K562 (cell line): ENCODE results near the gene CEP170. TPM values are rescaled to one million over a fixed set of nuclear protein-coding genes. Genes with fewer than 3 reads are reported as not detected.

Experiments used
- ATAC-seq: fragments of 200-7000 bp; cut with Tn5 transposase; 3 replicates; pipeline ENCODE4 v1.9.1; 2020; ENCODE audit warnings: moderate library complexity
- BruUV-seq: library from RNA; stranded (reverse); fragments of 400-500 nt; replicated peaks from 2 replicates; lab custom pipeline; 2021; lab: Mats Ljungman, UMichigan
- CTCF ChIA-PET: fragments of 300-600 bp; formaldehyde crosslinking; extraction: SDS; loops from one replicate; lab custom pipeline; 2021; ENCODE audit warnings: low intra/inter-chr PET ratio; lab: Yijun Ruan, JAX
- POLR2A ChIA-PET: fragments of 300-600, 350-650 bp; sonication (Branson Sonifier 250); formaldehyde crosslinking; extraction: SDS; loops from one replicate; lab custom pipeline; 2021; ENCODE audit warnings: antibody characterized with exemption, inconsistent platforms; lab: Yijun Ruan, JAX
- DNase-seq, 4 experiments: peaks; one replicate each; pipeline versions ENCODE4 v3.0.0 to v3.0.0-alpha.2; 2011 to 2018; ENCODE audit warnings: low spot score in 3 of 4, mixed read lengths in 3 of 4; ENCODE audit errors: extremely low read depth in 1 of 4
- FAIRE-seq: peaks from 2 replicates; lab custom pipeline; 2011; peaks lifted over from hg19 to GRCh38; lab: Jason Lieb, UNC
- H2AFZ ChIP-seq: 2 replicates; pipeline ENCODE4 v1.6.0; 2011; ENCODE audit warnings: low read depth, low read length, control low read depth, inconsistent platforms
- H3K27ac ChIP-seq: fragments of 200-600 bp; 3 replicates; pipeline ENCODE4 v1.8.0; 2011; ENCODE audit warnings: low read depth, mild to moderate bottlenecking, control low read depth, inconsistent platforms, low read length, moderate library complexity, mixed read lengths; ENCODE audit errors: extremely low read depth
- H3K27me3 ChIP-seq, 2 experiments: fragments of 300-600 bp in 1 of 2; 2 replicates in 1 of 2; 3 replicates in 1 of 2; pipeline versions ENCODE4 v1.6.0 to v1.8.0; 2011; ENCODE audit warnings: inconsistent platforms in 2 of 2, low read length in 2 of 2, mild to moderate bottlenecking in 1 of 2, mixed read lengths in 1 of 2, moderate library complexity in 1 of 2; ENCODE audit not compliant: control insufficient read depth in 2 of 2, insufficient read depth in 2 of 2
- H3K36me3 ChIP-seq: fragments of 300-600 bp; 3 replicates; pipeline ENCODE4 v1.8.0; 2011; ENCODE audit warnings: mild to moderate bottlenecking, low read length, inconsistent platforms; ENCODE audit not compliant: control insufficient read depth, insufficient read depth
- H3K4me1 ChIP-seq, 2 experiments: fragments of 200-600 bp in 1 of 2; replicated peaks in 1 of 2; 2 replicates in 1 of 2; 3 replicates in 1 of 2; pipeline versions ENCODE4 v1.5.1 to v1.8.0; 2011; ENCODE audit warnings: inconsistent platforms in 2 of 2, low read length in 2 of 2, mild to moderate bottlenecking in 1 of 2, mixed read lengths in 1 of 2, moderate library complexity in 1 of 2; ENCODE audit not compliant: control insufficient read depth in 2 of 2, insufficient read depth in 2 of 2
- H3K4me2 ChIP-seq: 2 replicates; pipeline ENCODE4 v1.6.1; 2011; ENCODE audit warnings: low read length, control low read depth, inconsistent platforms, mixed read lengths; ENCODE audit not compliant: insufficient read depth
- H3K4me3 ChIP-seq: fragments of 200-600 bp; sonication (generic), shearing (Covaris generic); 2 replicates; pipeline ENCODE4 v1.5.1; 2016; ENCODE audit warnings: control low read depth, inconsistent platforms
- H3K79me2 ChIP-seq: fragments of 200-600 bp; 3 replicates; pipeline ENCODE4 v1.8.0; 2011; ENCODE audit warnings: low read length, inconsistent platforms; ENCODE audit not compliant: control insufficient read depth, insufficient read depth
- H3K9ac ChIP-seq, 2 experiments: 2 replicates each; pipeline versions ENCODE4 v1.6.0 to v1.6.1; 2011; ENCODE audit warnings: low read depth in 2 of 2, low read length in 2 of 2, control low read depth in 1 of 2, inconsistent platforms in 1 of 2, mild to moderate bottlenecking in 1 of 2, mixed read lengths in 1 of 2; ENCODE audit not compliant: insufficient read depth in 1 of 2
- H3K9me1 ChIP-seq: one replicate; pipeline ENCODE4 v1.6.0; 2011; ENCODE audit warnings: inconsistent platforms, mild to moderate bottlenecking, low read length, moderate library complexity; ENCODE audit not compliant: control insufficient read depth, insufficient read depth
- H3K9me3 ChIP-seq: replicated peaks from 2 replicates; pipeline ENCODE4 v1.5.1; 2011; ENCODE audit warnings: low read depth, low read length, inconsistent platforms; ENCODE audit not compliant: control insufficient read depth, insufficient read depth
- H4K20me1 ChIP-seq: replicated peaks from 2 replicates; pipeline ENCODE4 v1.6.1; 2011; ENCODE audit warnings: low read length, inconsistent platforms, mixed read lengths; ENCODE audit not compliant: control insufficient read depth, insufficient read depth
- ARHGAP35 ChIP-seq: fragments of 450-650 bp; IDR thresholded peaks from 2 replicates; pipeline ENCODE4 v1.6.1; 2018; ENCODE audit not compliant: partially characterized antibody
- CREBBP ChIP-seq: IDR thresholded peaks from one replicate; pipeline ENCODE4 v1.6.1; 2012; ENCODE audit warnings: low read depth, mild to moderate bottlenecking, control low read depth, inconsistent platforms, low read length
- NR2C1 ChIP-seq, 2 experiments: fragments of 450-650 bp; IDR thresholded peaks; 2 replicates each; pipeline ENCODE4 v1.6.1; 2017; ENCODE audit warnings: mild to moderate bottlenecking in 2 of 2, antibody characterized with exemption in 1 of 2, inconsistent platforms in 1 of 2, missing compliant biosample characterization in 1 of 2, missing genetic modification characterization in 1 of 2
- PRMT5 ChIP-seq: sonication (generic); formaldehyde crosslinking; IDR thresholded peaks from 2 replicates; pipeline ENCODE4 v1.5.0; 2020; ENCODE audit warnings: missing genetic modification reagents
- PRPF4 ChIP-seq: fragments of 200-400 bp; formaldehyde crosslinking; IDR thresholded peaks from one replicate; pipeline ENCODE4 v1.6.1; 2017; ENCODE audit warnings: low read length, low read depth, mild to moderate bottlenecking; ENCODE audit not compliant: insufficient read depth, poor library complexity, severe bottlenecking
- RBM25 ChIP-seq: fragments of 200-400 bp; formaldehyde crosslinking; IDR thresholded peaks from 2 replicates; pipeline ENCODE4 v1.6.1; 2018; ENCODE audit warnings: low read length, low read depth, moderate library complexity; ENCODE audit not compliant: severe bottlenecking
- WGBS: fragments of 100-300 bp; shearing (Covaris generic); methylation state at CpG from one replicate; pipeline ENCODE4 v1.1.6; 2016; ENCODE audit warnings: low coverage, mixed read lengths; ENCODE audit not compliant: insufficient coverage; ENCODE audit errors: missing lambda C conversion rate; 5-methylcytosine and 5-hydroxymethylcytosine counted together
- in situ Hi-C: fragments of 300-500 bp; cut with MboI; formaldehyde crosslinking; loops from 4 replicates; pipeline ENCODE4 v1.15.0; 2018; ENCODE audit warnings: inconsistent platforms, mixed read lengths
- intact Hi-C: fragments of 100-400 bp; cut with micrococcal nuclease; formaldehyde crosslinking; loops from 2 replicates; pipeline ENCODE4 v1.14.2; 2022
- polyA plus RNA-seq, 8 experiments: library from polyadenylated mRNA; depleted of rRNA in 4 of 8; stranded (reverse) in 5 of 8; unstranded in 3 of 8; fragments of >200 nt; fragmentation: Nextera tagmentation in 2 of 8; fragmentation: Illumina TruSeq in 1 of 8; extraction: Ambion mirVana in 2 of 8; extraction: Trizol in 1 of 8; gene quantifications; 2 replicates each; pipeline versions ENCODE4 v1.2.1 to v1.2.3, GENCODE V29; 2011 to 2014; ENCODE audit warnings: inconsistent platforms in 1 of 8, missing spikeins in 1 of 8
- total RNA-seq, 7 experiments: library from RNA; depleted of rRNA in 6 of 7; stranded (reverse); fragments of >200 nt in 6 of 7; fragmentation: Illumina TruSeq in 2 of 7; extraction: Trizol in 2 of 7; gene quantifications; 2 replicates each; pipeline versions ENCODE4 v1.2.1 to v1.2.3, GENCODE V29; 2011 to 2021; ENCODE audit warnings: low replicate concordance in 1 of 7

Gene CEP170
- total and polyA plus RNA-seq, 9 of the 15 experiments (the other 6 are each of a cell fraction or from before 2014, with no cell fraction given), result 22.6 to 110 (median 68.5) TPM

DNA sequence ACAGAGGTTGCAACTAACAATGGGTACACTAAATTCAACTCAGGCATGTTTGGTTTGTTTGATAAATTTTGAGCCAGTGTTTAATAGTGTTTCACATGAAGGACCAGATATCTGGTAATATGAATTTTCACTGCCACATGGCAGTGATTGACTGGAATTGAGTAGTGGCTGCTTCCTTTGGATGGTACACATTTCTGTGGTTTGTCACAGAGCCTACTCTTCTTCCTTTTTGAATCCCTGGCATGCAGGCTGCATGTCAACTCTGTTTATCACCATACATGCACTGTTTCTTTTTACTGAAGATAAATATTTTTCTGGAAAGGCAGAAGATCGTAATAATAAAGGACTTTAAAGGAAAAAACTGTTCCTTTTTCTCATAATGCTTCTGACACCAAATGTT is 36.2 kb upstream of the CEP170 start:
- Histone ChIP-seq H3K27ac (no peak overlapping the region), H3K79me2 (no peaks in the 10 kb centered on the region), H3K9ac (no peak overlapping the region), H4K20me1 (no peaks in the 10 kb centered on the region), H2AFZ (no peak overlapping the region), H3K36me3 (peaks cover 15% of the 10 kb centered on the region; the same call in 2 of the 3 replicates), H3K4me3 (no peak overlapping the region), H3K9me3 (peaks cover 7% of the 10 kb centered on the region; the same call in 1 of the 2 replicates), H3K9me1 (no peaks in the 10 kb centered on the region), H3K27me3 (no peaks in the 10 kb centered on the region), H3K4me1 (no peaks in the 10 kb centered on the region), H3K4me2 (no peak overlapping the region)
- intact Hi-C loops, result no loop called here
- WGBS, result 69% methylated on average over 1 of the region's 1 CpG
- FAIRE-seq (no peak), ATAC-seq (no peak), DNase-seq (no peak)
- CTCF ChIA-PET, result interaction anchor here (0.7 kb wide), 1 partner anchor 403 kb away, joined by 3 read pairs; no protein-coding TSS in a partner anchor
- in situ Hi-C loops, result no loop called here
- POLR2A ChIA-PET, result no interaction called here
- no peak for TF ChIP-seq CREBBP
- no peak for TF ChIP-seq PRMT5 (CRISPR knock-in tag)
- no peak for TF ChIP-seq NR2C1 (IDR thresholded peaks at IDR 0.05)
- TF ChIP-seq NR2C1 (tag; IDR thresholded peaks at IDR 0.05), result no peak
- no peak for TF ChIP-seq PRPF4
- TF ChIP-seq RBM25, result no peak
- no peak for TF ChIP-seq ARHGAP35
- BruUV-seq, result no TSS peak
